A549 (cell line): ENCODE data around the gene QKI.

Experiments used
- CHD4 ChIP-seq: fragments of 200-600 bp; sonication (generic); IDR thresholded peaks from 2 replicates; pipeline ENCODE4 v1.6.1; 2016; ENCODE audit warnings: antibody characterized with exemption, mild to moderate bottlenecking, borderline replicate concordance
- CTCF ChIP-seq: fragments of >200 bp; sonication (Bioruptor Twin); formaldehyde crosslinking; IDR thresholded peaks from 3 replicates; pipeline ENCODE4 v1.5.1; 2016
- EP300 ChIP-seq, 2 experiments: fragments of >200 bp; sonication (Bioruptor Twin); formaldehyde crosslinking; IDR thresholded peaks; 2 replicates in 1 of 2; 3 replicates in 1 of 2; pipeline ENCODE4 v1.6.1; 2016 to 2017
- GATA3 ChIP-seq: IDR thresholded peaks from 2 replicates; pipeline ENCODE4 v1.6.1; 2012; ENCODE audit warnings: borderline replicate concordance
- JUN ChIP-seq, 2 experiments: fragments of >200 bp; sonication (Bioruptor Twin); formaldehyde crosslinking; IDR thresholded peaks; 2 replicates in 1 of 2; 3 replicates in 1 of 2; pipeline ENCODE4 v1.6.1; 2016 to 2017
- MAX ChIP-seq: IDR thresholded peaks from 2 replicates; pipeline ENCODE4 v1.6.1; 2012
- MAZ ChIP-seq: fragments of 150-350 bp; IDR thresholded peaks from 2 replicates; pipeline ENCODE4 v1.6.1; 2014; ENCODE audit warnings: antibody characterized with exemption, low read depth, low read length, borderline replicate concordance
- REST ChIP-seq: fragments of 200-600 bp; sonication (generic); IDR thresholded peaks from 2 replicates; pipeline ENCODE4 v1.6.1; 2016; ENCODE audit warnings: antibody characterized with exemption, mild to moderate bottlenecking, moderate library complexity
- ZSCAN20 ChIP-seq: fragments of 250-450 bp; sonication (Bioruptor Pico); IDR thresholded peaks from 2 replicates; pipeline ENCODE4 v1.8.0; 2022; ENCODE audit warnings: mild to moderate bottlenecking, moderate library complexity

DNA sequence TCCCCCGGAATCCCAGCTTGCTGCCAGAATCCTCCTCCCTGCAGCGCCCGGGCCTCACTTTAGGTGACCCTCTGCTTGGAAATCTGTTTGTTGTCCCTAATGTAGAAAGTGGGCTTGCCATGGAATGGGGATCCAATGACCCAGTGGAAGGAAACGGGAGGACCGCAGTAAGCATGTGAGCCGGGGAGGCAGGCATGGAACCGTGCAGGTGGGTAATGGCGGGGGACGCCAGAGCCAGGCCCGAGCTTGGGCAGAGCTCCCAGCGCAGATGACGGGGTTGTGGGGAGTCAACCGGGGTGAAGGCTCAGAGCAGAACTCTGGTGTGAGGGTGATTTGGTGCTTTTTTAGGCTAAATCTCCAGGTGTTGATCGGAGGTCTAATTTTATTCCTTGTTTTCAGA, 188.3 kb downstream of the QKI start:
- TF ChIP-seq CHD4 (no peak), REST (no peak), CTCF (no peak), EP300 (IDR thresholded peaks at IDR 0.05) (no peak), GATA3 (no peak), ZSCAN20 (CRISPR knock-in tag) (no peak), MAZ (no peak), JUN (IDR thresholded peaks at IDR 0.05) (no peak), MAX (no peak)
